Measurements from ENCODE around the gene H2AZ2. TPM values are rescaled to one million over a fixed set of nuclear protein-coding genes. Genes with fewer than 3 reads are reported as not detected.

The H2AZ2 gene
- total and polyA plus RNA-seq, 2 donors (not counting 1 experiment from before 2014, with no cell fraction given) = 55.3 to 129 TPM

- H2AFZ ChIP-seq (ENCODE audit: insufficient read depth, low read depth, low read length, poor library complexity, severe bottlenecking) = no peak overlapping the region
- H3K9me3 ChIP-seq (ENCODE audit: control extremely low read depth in 1 of 3, control insufficient read depth in 2 of 3, insufficient read depth in 1 of 3, low read length in 2 of 3) = no peaks in the 10 kb centered on the region
- no peaks in the 10 kb centered on the region for H3K79me2 ChIP-seq (ENCODE audit: control insufficient read depth, insufficient read depth, low read length)
- no peaks in the 10 kb centered on the region for H3K36me3 ChIP-seq (replicated peaks in 1 of 2; ENCODE audit: control extremely low read depth in 1 of 2, control insufficient read depth in 1 of 2, extremely low read depth in 1 of 2, insufficient read depth in 2 of 2, low read length in 1 of 2)
- H3K4me1 ChIP-seq (ENCODE audit: control insufficient read depth in 2 of 2, insufficient read depth in 2 of 2, low read length in 2 of 2) = no peaks in the 10 kb centered on the region
- peaks cover 5% of the 10 kb centered on the region for H3K27me3 Mint-ChIP-seq
- no peak for TF ChIP-seq EZH2 (IDR thresholded peaks at IDR 0.05; ENCODE audit: borderline replicate concordance, insufficient read depth, low read depth, low read length, poor library complexity, severe bottlenecking)
- TF ChIP-seq, protein P1, sequence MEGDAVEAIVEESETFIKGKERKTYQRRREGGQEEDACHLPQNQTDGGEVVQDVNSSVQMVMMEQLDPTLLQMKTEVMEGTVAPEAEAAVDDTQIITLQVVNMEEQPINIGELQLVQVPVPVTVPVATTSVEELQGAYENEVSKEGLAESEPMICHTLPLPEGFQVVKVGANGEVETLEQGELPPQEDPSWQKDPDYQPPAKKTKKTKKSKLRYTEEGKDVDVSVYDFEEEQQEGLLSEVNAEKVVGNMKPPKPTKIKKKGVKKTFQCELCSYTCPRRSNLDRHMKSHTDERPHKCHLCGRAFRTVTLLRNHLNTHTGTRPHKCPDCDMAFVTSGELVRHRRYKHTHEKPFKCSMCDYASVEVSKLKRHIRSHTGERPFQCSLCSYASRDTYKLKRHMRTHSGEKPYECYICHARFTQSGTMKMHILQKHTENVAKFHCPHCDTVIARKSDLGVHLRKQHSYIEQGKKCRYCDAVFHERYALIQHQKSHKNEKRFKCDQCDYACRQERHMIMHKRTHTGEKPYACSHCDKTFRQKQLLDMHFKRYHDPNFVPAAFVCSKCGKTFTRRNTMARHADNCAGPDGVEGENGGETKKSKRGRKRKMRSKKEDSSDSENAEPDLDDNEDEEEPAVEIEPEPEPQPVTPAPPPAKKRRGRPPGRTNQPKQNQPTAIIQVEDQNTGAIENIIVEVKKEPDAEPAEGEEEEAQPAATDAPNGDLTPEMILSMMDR (IDR thresholded peaks at IDR 0.05) = peak; percentile 43
- H3K27ac ChIP-seq (ENCODE audit: low read length in 2 of 2) = no peak overlapping the region
- no peak overlapping the region for H3K4me3 ChIP-seq (ENCODE audit: control extremely low read depth in 1 of 5, extremely low read depth in 1 of 5, insufficient read depth in 1 of 5, low read depth in 2 of 5, low read length in 4 of 5)
- no CpG with 5 or more reads among the region's 2 CpGs for WGBS (ENCODE audit: insufficient coverage)
- H3K4me3 Mint-ChIP-seq = no peak overlapping the region
- no peak for DNase-seq
- no peaks in the 10 kb centered on the region for H4K20me1 ChIP-seq (ENCODE audit: control insufficient read depth, insufficient read depth, low read length, poor library complexity, severe bottlenecking)
- no peak overlapping the region for H3K9ac ChIP-seq (ENCODE audit: low read length)
- H3K27me3 ChIP-seq (replicated peaks in 1 of 4; ENCODE audit: control extremely low read depth in 1 of 4, control insufficient read depth in 3 of 4, insufficient read depth in 4 of 4, low read length in 3 of 4) = no peaks in the 10 kb centered on the region
- ATAC-seq (ENCODE audit: low read depth) = no peak
- intact Hi-C loops (cut with micrococcal nuclease) = no loop called here
- CTCF ChIA-PET = interaction anchor here (0.7 to 10.1 kb wide), 13 partner anchors 9 to 616 kb away, joined by 3 to 189 read pairs (median 4); partner anchors contain the start of genes PURB and TMED4
- H3K4me2 ChIP-seq (replicated peaks; ENCODE audit: low read depth, low read length, poor library complexity, severe bottlenecking) = no peak overlapping the region
- no peak overlapping the region for H3K27ac Mint-ChIP-seq
- no peaks in the 10 kb centered on the region for H3K9me3 Mint-ChIP-seq (ENCODE audit: insufficient read depth)
- H3K4me1 Mint-ChIP-seq = peaks cover 4% of the 10 kb centered on the region
- POLR2A ChIA-PET = interaction anchor here (0.7 to 1.4 kb wide), 2 partner anchors 98 to 278 kb away, joined by 4 to 5 read pairs; no protein-coding TSS in a partner anchor
Measured at GRCh38 chr7:44858161-44858560, 10.3 kb upstream of the H2AZ2 start.

GRCh38 chr7:44854644-44855364 lies 6.9 kb upstream of the H2AZ2 start:
- intact Hi-C loops (cut with micrococcal nuclease) = no loop called here
- no peaks in the 10 kb centered on the region for H3K27me3 ChIP-seq (replicated peaks in 1 of 4; ENCODE audit: control extremely low read depth in 1 of 4, control insufficient read depth in 3 of 4, insufficient read depth in 4 of 4, low read length in 3 of 4)
- H3K4me2 ChIP-seq (replicated peaks; ENCODE audit: low read depth, low read length, poor library complexity, severe bottlenecking) = no peak overlapping the region
- no peaks in the 10 kb centered on the region for H4K20me1 ChIP-seq (ENCODE audit: control insufficient read depth, insufficient read depth, low read length, poor library complexity, severe bottlenecking)
- no peak overlapping the region for H3K27ac ChIP-seq (ENCODE audit: low read length in 2 of 2)
- H3K4me1 Mint-ChIP-seq = peaks cover 4% of the 10 kb centered on the region
- DNase-seq (no peak), ATAC-seq (ENCODE audit: low read depth) (no peak)
- H3K9me3 ChIP-seq (ENCODE audit: control extremely low read depth in 1 of 3, control insufficient read depth in 2 of 3, insufficient read depth in 1 of 3, low read length in 2 of 3) = no peaks in the 10 kb centered on the region
- no peaks in the 10 kb centered on the region for H3K4me1 ChIP-seq (ENCODE audit: control insufficient read depth in 2 of 2, insufficient read depth in 2 of 2, low read length in 2 of 2)
- no peaks in the 10 kb centered on the region for H3K36me3 ChIP-seq (replicated peaks in 1 of 2; ENCODE audit: control extremely low read depth in 1 of 2, control insufficient read depth in 1 of 2, extremely low read depth in 1 of 2, insufficient read depth in 2 of 2, low read length in 1 of 2)
- CTCF ChIA-PET = interaction anchor here (1.0 to 10.1 kb wide), 8 partner anchors 15 to 281 kb away, joined by 3 to 189 read pairs (median 4); no protein-coding TSS in a partner anchor
- 96% methylated on average over 4 of the region's 8 CpGs for WGBS (ENCODE audit: insufficient coverage)
- H3K4me3 Mint-ChIP-seq = no peak overlapping the region
- no peak overlapping the region for H2AFZ ChIP-seq (ENCODE audit: insufficient read depth, low read depth, low read length, poor library complexity, severe bottlenecking)
- no peaks in the 10 kb centered on the region for H3K79me2 ChIP-seq (ENCODE audit: control insufficient read depth, insufficient read depth, low read length)
- POLR2A ChIA-PET = no interaction called here
- H3K9ac ChIP-seq (ENCODE audit: low read length) = no peak overlapping the region
- H3K27me3 Mint-ChIP-seq = no peaks in the 10 kb centered on the region
- no peaks in the 10 kb centered on the region for H3K9me3 Mint-ChIP-seq (ENCODE audit: insufficient read depth)
- no peak overlapping the region for H3K27ac Mint-ChIP-seq
- TF ChIP-seq EZH2 (IDR thresholded peaks at IDR 0.05; ENCODE audit: borderline replicate concordance, insufficient read depth, low read depth, low read length, poor library complexity, severe bottlenecking) = no peak
- TF ChIP-seq, protein P1 (IDR thresholded peaks at IDR 0.05) = no peak
- H3K4me3 ChIP-seq (ENCODE audit: control extremely low read depth in 1 of 5, extremely low read depth in 1 of 5, insufficient read depth in 1 of 5, low read depth in 2 of 5, low read length in 4 of 5) = no peak overlapping the region

Measured in B cell (primary cell).